Mesodermal cell (in vitro differentiated cells): ENCODE results near the gene VAMP4.
"Not testable (repeated sequence)": the region's sequence is repeated elsewhere in the genome, so short reads cannot be mapped to it uniquely, and the experiment has no call there.

Experiments
- H3K27ac ChIP-seq: 2 replicates; pipeline ENCODE4 v1.7.0; 2013; ENCODE audit warnings: mild to moderate bottlenecking, low read depth, low read length, moderate library complexity; ENCODE audit not compliant: severe bottlenecking
- H3K36me3 ChIP-seq: 2 replicates; pipeline ENCODE4 v1.7.1; 2013; ENCODE audit warnings: mild to moderate bottlenecking, low read length, moderate library complexity; ENCODE audit not compliant: control insufficient read depth, insufficient read depth
- H3K4me1 ChIP-seq: one replicate; pipeline ENCODE4 v1.7.1; 2013; ENCODE audit warnings: mild to moderate bottlenecking, low read length; ENCODE audit not compliant: insufficient read depth, control insufficient read depth, poor library complexity, severe bottlenecking
- H3K4me3 ChIP-seq: 2 replicates; pipeline ENCODE4 v1.7.0; 2013; ENCODE audit warnings: low read length, control low read depth, mild to moderate bottlenecking; ENCODE audit not compliant: insufficient read depth, poor library complexity, severe bottlenecking; ENCODE audit errors: extremely low read depth
- H3K9me3 ChIP-seq: 2 replicates; pipeline ENCODE4 v1.7.1; 2013; ENCODE audit warnings: mild to moderate bottlenecking, low read length, moderate library complexity; ENCODE audit not compliant: control insufficient read depth
- WGBS, 2 experiments: methylation state at CpG; one replicate each; pipeline ENCODE4 v1.1.5; 2013; ENCODE audit warnings: missing lambda C conversion rate in 2 of 2; ENCODE audit not compliant: insufficient coverage in 2 of 2; 5-methylcytosine and 5-hydroxymethylcytosine counted together

VAMP4 gene

GRCh38 chr1:171707583-171707982 lies 34.3 kb downstream of the VAMP4 start:
- no CpG with 5 or more reads among the region's 3 CpGs for WGBS, 2 experiments

GRCh38 chr1:171702598-171702997 lies 39.3 kb downstream of the VAMP4 start:
- Histone ChIP-seq H3K4me3 (no peak overlapping the region), H3K4me1 (no peaks in the 10 kb centered on the region), H3K9me3 (no peaks in the 10 kb centered on the region), H3K36me3 (no peaks in the 10 kb centered on the region), H3K27ac (no peak overlapping the region)

More at GRCh38 chr1:171707583-171707982, 34.3 kb downstream of the VAMP4 start:
- H3K4me3 ChIP-seq, result no peak overlapping the region
- H3K36me3 ChIP-seq, result peaks cover 4% of the 10 kb centered on the region
- H3K27ac ChIP-seq, result no peak overlapping the region
- no peaks in the 10 kb centered on the region for H3K4me1 ChIP-seq
- H3K9me3 ChIP-seq, result no peaks in the 10 kb centered on the region

GRCh38 chr1:171699531-171699930 lies 42.3 kb downstream of the VAMP4 start:
- peaks cover 4% of the 10 kb centered on the region for H3K9me3 ChIP-seq
- H3K4me1 ChIP-seq, result no peaks in the 10 kb centered on the region
- H3K36me3 ChIP-seq, result no peaks in the 10 kb centered on the region
- WGBS, 2 experiments, result 82 to 100% methylated on average over 1 to 2 of the region's 2 CpGs
- H3K4me3 ChIP-seq, result no peak overlapping the region
- H3K27ac ChIP-seq, result peak overlapping the region; percentile 11

- not testable (repeated sequence) for H3K4me3 ChIP-seq, H3K27ac ChIP-seq, H3K9me3 ChIP-seq, H3K4me1 ChIP-seq, H3K36me3 ChIP-seq
- 85 to 88% methylated on average over 8 to 10 of the region's 14 CpGs for WGBS, 2 experiments
Observed at GRCh38 chr1:171695772-171696171, 46.1 kb downstream of the VAMP4 start.

GRCh38 chr1:171693541-171693940 lies 48.3 kb downstream of the VAMP4 start:
- H3K4me3 ChIP-seq, H3K4me1 ChIP-seq, H3K9me3 ChIP-seq, H3K36me3 ChIP-seq, H3K27ac ChIP-seq: not testable (repeated sequence)
- 80% methylated on average over 1 of the region's 23 CpGs; no CpG with 5 or more reads in 1 of the 2 experiments for WGBS, 2 experiments

- Histone ChIP-seq H3K27ac (no peak overlapping the region), H3K36me3 (no peaks in the 10 kb centered on the region), H3K9me3 (no peaks in the 10 kb centered on the region), H3K4me1 (no peaks in the 10 kb centered on the region), H3K4me3 (no peak overlapping the region)
- 85 to 94% methylated on average over 7 to 8 of the region's 8 CpGs for WGBS, 2 experiments
Observed at GRCh38 chr1:171683870-171684269, 58.0 kb downstream of the VAMP4 start.

- H3K9me3 ChIP-seq, result no peaks in the 10 kb centered on the region
- no peaks in the 10 kb centered on the region for H3K36me3 ChIP-seq
- H3K4me1 ChIP-seq, result no peaks in the 10 kb centered on the region
- no peak overlapping the region for H3K27ac ChIP-seq
- no peak overlapping the region for H3K4me3 ChIP-seq
- WGBS, 2 experiments, result 86 to 100% methylated on average over 1 to 3 of the region's 3 CpGs
Observed at GRCh38 chr1:171680339-171680738, 61.5 kb downstream of the VAMP4 start.

GRCh38 chr1:171676823-171677222 lies 65.0 kb downstream of the VAMP4 start:
- Histone ChIP-seq H3K4me3 (no peak overlapping the region), H3K27ac (no peak overlapping the region), H3K36me3 (no peaks in the 10 kb centered on the region), H3K9me3 (no peaks in the 10 kb centered on the region), H3K4me1 (no peaks in the 10 kb centered on the region)
- no CpG with 5 or more reads among the region's 2 CpGs for WGBS, 2 experiments

GRCh38 chr1:171674431-171675405 lies 67.1 kb downstream of the VAMP4 start:
- Histone ChIP-seq H3K4me1 (no peaks in the 10 kb centered on the region), H3K4me3 (no peak overlapping the region), H3K27ac (no peak overlapping the region), H3K9me3 (no peaks in the 10 kb centered on the region), H3K36me3 (no peaks in the 10 kb centered on the region)
- WGBS, 2 experiments, result 100% methylated on average over 1 of the region's 3 CpGs; no CpG with 5 or more reads in 1 of the 2 experiments

- Histone ChIP-seq H3K36me3 (no peaks in the 10 kb centered on the region), H3K27ac (no peak overlapping the region), H3K9me3 (no peaks in the 10 kb centered on the region), H3K4me3 (no peak overlapping the region), H3K4me1 (no peaks in the 10 kb centered on the region)
- WGBS, 2 experiments, result 96 to 97% methylated on average over 25 to 28 of the region's 28 CpGs
Observed at GRCh38 chr1:171670739-171671138, 71.1 kb downstream of the VAMP4 start.

GRCh38 chr1:171668372-171668771 lies 73.5 kb downstream of the VAMP4 start:
- Histone ChIP-seq H3K27ac (no peak overlapping the region), H3K4me1 (no peaks in the 10 kb centered on the region), H3K36me3 (no peaks in the 10 kb centered on the region), H3K9me3 (no peaks in the 10 kb centered on the region), H3K4me3 (no peak overlapping the region)
- 71 to 92% methylated on average over 2 to 4 of the region's 5 CpGs for WGBS, 2 experiments
